Measurements from ENCODE around the gene ACAA2.

Gene ACAA2

GRCh38 chr18:49757513-49758262, 55.6 kb downstream of the ACAA2 start:
- TF ChIP-seq TARDBP (IDR thresholded peaks at IDR 0.05) (no peak), NFRKB (IDR thresholded peaks at IDR 0.05) (no peak), FOXK2 (IDR thresholded peaks at IDR 0.05) (no peak), FOXA1 (IDR thresholded peaks at IDR 0.05) (no peak), SUZ12 (IDR thresholded peaks at IDR 0.05) (no peak), PKNOX1 (IDR thresholded peaks at IDR 0.05) (no peak), ARNT (IDR thresholded peaks at IDR 0.05) (no peak), LEF1 (IDR thresholded peaks at IDR 0.05; ENCODE audit: borderline replicate concordance) (no peak), CTBP1 (IDR thresholded peaks at IDR 0.05; ENCODE audit: borderline replicate concordance) (no peak), HDGF (IDR thresholded peaks at IDR 0.05; ENCODE audit: borderline replicate concordance) (no peak), ZNF384 (IDR thresholded peaks at IDR 0.05) (no peak), SP1 (IDR thresholded peaks at IDR 0.05) (no peak), BHLHE40 (IDR thresholded peaks at IDR 0.05; ENCODE audit: borderline replicate concordance) (no peak), FOXM1 (IDR thresholded peaks at IDR 0.05; ENCODE audit: borderline replicate concordance) (no peak)
- POLR2A ChIA-PET = no interaction called here
- peak; percentile 72 for DNase-seq (ENCODE audit: extremely low spot score)
- CTCF ChIA-PET = no interaction called here

DNA sequence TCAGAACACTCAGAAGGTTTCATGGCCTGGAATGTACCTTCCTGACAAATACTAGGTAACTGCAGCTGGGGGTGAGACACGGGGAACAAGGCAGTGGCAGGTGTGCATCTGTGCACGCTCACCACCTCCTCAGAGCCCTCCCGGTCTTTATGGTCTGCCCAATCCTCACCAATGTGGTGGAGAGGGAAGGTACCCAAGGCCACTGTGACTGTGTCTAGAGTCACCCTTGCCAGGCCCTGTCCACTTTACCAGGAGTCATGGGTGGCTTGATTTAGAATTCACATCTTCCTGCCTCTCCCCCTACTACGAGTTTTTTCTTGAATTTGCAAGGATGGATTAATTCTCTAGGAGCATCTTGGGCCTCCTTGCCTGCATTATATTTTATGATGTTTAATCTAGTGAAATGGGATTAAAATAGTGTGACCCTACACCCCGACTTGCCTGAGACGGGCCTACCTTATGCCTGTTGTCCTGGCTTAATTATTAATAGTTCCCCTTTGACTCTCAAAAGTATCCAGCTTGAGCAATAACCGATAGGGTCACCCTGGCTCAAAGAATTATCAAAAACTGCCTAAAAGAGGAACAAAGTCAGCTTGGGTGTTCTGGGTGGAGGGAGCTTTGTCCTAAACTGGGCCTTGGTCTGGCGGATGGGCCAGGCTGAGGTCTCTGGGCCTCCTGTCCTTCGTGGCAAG, 56.5 kb downstream of the ACAA2 start:
- no peak for TF ChIP-seq ELF4 (IDR thresholded peaks at IDR 0.05)
- TF ChIP-seq FOXK2 (IDR thresholded peaks at IDR 0.05) = no peak
- no peak for TF ChIP-seq NFRKB (IDR thresholded peaks at IDR 0.05)
- no peak for TF ChIP-seq FOXM1 (IDR thresholded peaks at IDR 0.05; ENCODE audit: borderline replicate concordance)
- TF ChIP-seq PKNOX1 (IDR thresholded peaks at IDR 0.05) = no peak
- TF ChIP-seq SP1 (IDR thresholded peaks at IDR 0.05) = no peak
- TF ChIP-seq LEF1 (IDR thresholded peaks at IDR 0.05; ENCODE audit: borderline replicate concordance) = no peak
- no peak for TF ChIP-seq CTBP1 (IDR thresholded peaks at IDR 0.05; ENCODE audit: borderline replicate concordance)
- TF ChIP-seq FOXA1 (IDR thresholded peaks at IDR 0.05) = no peak
- TF ChIP-seq ZNF384 (IDR thresholded peaks at IDR 0.05) = no peak
- no peak for TF ChIP-seq L3MBTL2 (conservative IDR thresholded peaks at IDR 0.05)
- no peak for TF ChIP-seq ARNT (IDR thresholded peaks at IDR 0.05)
- TF ChIP-seq TARDBP (IDR thresholded peaks at IDR 0.05) = no peak
- no peak for TF ChIP-seq BHLHE40 (IDR thresholded peaks at IDR 0.05; ENCODE audit: borderline replicate concordance)
- DNase-seq (ENCODE audit: extremely low spot score) = no peak

GRCh38 chr18:49756135-49756534, 57.2 kb downstream of the ACAA2 start:
- POLR2A ChIA-PET = no interaction called here
- TF ChIP-seq SP1 (IDR thresholded peaks at IDR 0.05) = no peak
- no peak for TF ChIP-seq NFRKB (IDR thresholded peaks at IDR 0.05)
- TF ChIP-seq ZNF384 (IDR thresholded peaks at IDR 0.05) = no peak
- TF ChIP-seq SUZ12 (IDR thresholded peaks at IDR 0.05) = no peak
- TF ChIP-seq TARDBP (IDR thresholded peaks at IDR 0.05) = no peak
- CTCF ChIA-PET = no interaction called here

More for the DNA sequence above, 56.5 kb downstream of the ACAA2 start:
- ChIA-PET CTCF (no interaction called here), POLR2A (no interaction called here)

GRCh38 chr18:49755489-49755888, 57.8 kb downstream of the ACAA2 start:
- CTCF ChIA-PET = no interaction called here
- POLR2A ChIA-PET = no interaction called here
- no peak for DNase-seq (ENCODE audit: extremely low spot score)
- TF ChIP-seq TARDBP (IDR thresholded peaks at IDR 0.05) (no peak), FOXK2 (IDR thresholded peaks at IDR 0.05) (no peak), NFRKB (IDR thresholded peaks at IDR 0.05) (no peak), FOXM1 (IDR thresholded peaks at IDR 0.05; ENCODE audit: borderline replicate concordance) (no peak), HDGF (IDR thresholded peaks at IDR 0.05; ENCODE audit: borderline replicate concordance) (no peak), PKNOX1 (IDR thresholded peaks at IDR 0.05) (no peak), ARNT (IDR thresholded peaks at IDR 0.05) (no peak), LEF1 (IDR thresholded peaks at IDR 0.05; ENCODE audit: borderline replicate concordance) (no peak), FOXA1 (IDR thresholded peaks at IDR 0.05) (no peak)

More at GRCh38 chr18:49756135-49756534, 57.2 kb downstream of the ACAA2 start:
- no peak for DNase-seq (ENCODE audit: extremely low spot score)

- TF ChIP-seq FOXK2 (IDR thresholded peaks at IDR 0.05) (no peak), ZNF384 (IDR thresholded peaks at IDR 0.05) (no peak), HDGF (IDR thresholded peaks at IDR 0.05; ENCODE audit: borderline replicate concordance) (no peak), ARNT (IDR thresholded peaks at IDR 0.05) (no peak), CTBP1 (IDR thresholded peaks at IDR 0.05; ENCODE audit: borderline replicate concordance) (no peak), SUZ12 (IDR thresholded peaks at IDR 0.05) (no peak), PKNOX1 (IDR thresholded peaks at IDR 0.05) (no peak), ELF4 (IDR thresholded peaks at IDR 0.05) (no peak), LEF1 (IDR thresholded peaks at IDR 0.05; ENCODE audit: borderline replicate concordance) (no peak), NFRKB (IDR thresholded peaks at IDR 0.05) (no peak)
- CTCF ChIA-PET = no interaction called here
- POLR2A ChIA-PET = no interaction called here
- DNase-seq (ENCODE audit: extremely low spot score) = no peak
These were observed 58.5 kb downstream of the ACAA2 start for GRCh38 chr18:49754866-49755265.

Measured in HEK293T (cell line).